CD4-positive, alpha-beta T cell treated with Interleukin-17A for 4 hours (primary cell): ENCODE measurements around the gene ELP6.
"Not testable (repeated sequence)": the region's sequence is repeated elsewhere in the genome, so short reads cannot be mapped to it uniquely, and the experiment has no call there.

ENCODE experiments used
- DNase-seq: peaks from one replicate; pipeline ENCODE4 v3.0.0-alpha.2; 2020; ENCODE audit warnings: mixed read lengths

The ELP6 gene

GRCh38 chr3:47459534-47460085 lies 53.9 kb downstream of the ELP6 start:
- not testable (repeated sequence) for DNase-seq

- DNase-seq, result no peak
Observed at GRCh38 chr3:47456984-47457383, 56.5 kb downstream of the ELP6 start.

- DNase-seq, result no peak
Observed at GRCh38 chr3:47455806-47456452, 57.6 kb downstream of the ELP6 start.

GRCh38 chr3:47452453-47453215 lies 60.9 kb downstream of the ELP6 start:
- no peak for DNase-seq
